Measurements from ENCODE around the gene SCTR.

The SCTR gene

GRCh38 chr2:119522671-119523070 lies 1.6 kb downstream of the SCTR start:
- DNase-seq, result no peak

- DNase-seq, result no peak
These were observed 2.7 kb downstream of the SCTR start for GRCh38 chr2:119521433-119522050.

GRCh38 chr2:119520696-119521432 lies 3.4 kb downstream of the SCTR start:
- DNase-seq, result no peak

GRCh38 chr2:119519057-119519408 lies 5.2 kb downstream of the SCTR start:
- DNase-seq, result no peak

- no peak for DNase-seq
These were observed 5.8 kb downstream of the SCTR start for GRCh38 chr2:119518401-119519056.

- peak; percentile 17 for DNase-seq
These were observed 6.8 kb downstream of the SCTR start for GRCh38 chr2:119517433-119517832.

GRCh38 chr2:119516121-119516520 lies 8.2 kb downstream of the SCTR start:
- DNase-seq, result no peak

GRCh38 chr2:119513832-119514231 lies 10.5 kb downstream of the SCTR start:
- no peak for DNase-seq

GRCh38 chr2:119512946-119513345 lies 11.3 kb downstream of the SCTR start:
- no peak for DNase-seq

GRCh38 chr2:119511989-119512388 lies 12.3 kb downstream of the SCTR start:
- no peak for DNase-seq

- no peak for DNase-seq
These were observed 15.5 kb downstream of the SCTR start for GRCh38 chr2:119508756-119509155.

- no peak for DNase-seq
These were observed 27.6 kb downstream of the SCTR start for GRCh38 chr2:119496682-119497081.

GRCh38 chr2:119495948-119496347 lies 28.3 kb downstream of the SCTR start:
- DNase-seq, result no peak

- no peak for DNase-seq
These were observed 30.0 kb downstream of the SCTR start for GRCh38 chr2:119494163-119494790.

- peak; percentile 17 for DNase-seq
These were observed 32.3 kb downstream of the SCTR start for GRCh38 chr2:119491776-119492525.

- no peak for DNase-seq
These were observed 33.6 kb downstream of the SCTR start for GRCh38 chr2:119490653-119491195.

GRCh38 chr2:119490106-119490505 lies 34.2 kb downstream of the SCTR start:
- DNase-seq, result no peak

- no peak for DNase-seq
These were observed 34.9 kb downstream of the SCTR start for GRCh38 chr2:119489232-119489952.

- DNase-seq, result no peak
These were observed 35.8 kb downstream of the SCTR start for GRCh38 chr2:119488245-119489214.

- DNase-seq, result no peak
These were observed 36.6 kb downstream of the SCTR start for GRCh38 chr2:119487434-119488244.

All from NCI-H2029 (cell line).